GM23338 (cell line): ENCODE measurements around the gene KIF17. TPM values are rescaled to one million over a fixed set of nuclear protein-coding genes. Genes with fewer than 3 reads are reported as not detected.
"Not testable (repeated sequence)": the region's sequence is repeated elsewhere in the genome, so short reads cannot be mapped to it uniquely, and the experiment has no call there.

Experiments used
- ATAC-seq: fragments of 200-7000 bp; cut with Tn5 transposase; 3 replicates; pipeline ENCODE4 v1.9.1; 2020
- DNase-seq: peaks from one replicate; pipeline ENCODE4 v3.0.0-alpha.2; 2015; ENCODE audit warnings: low spot score
- H2AFZ ChIP-seq: fragments of 200-600 bp; sonication (generic); 2 replicates; pipeline ENCODE4 v1.8.0; 2016; ENCODE audit warnings: antibody characterized with exemption, mild to moderate bottlenecking, moderate library complexity
- H3F3A ChIP-seq: fragments of 200-600 bp; sonication (generic); replicated peaks from 2 replicates; pipeline ENCODE4 v1.8.0; 2017; ENCODE audit warnings: antibody characterized with exemption, mixed run types, low read depth
- H3K27ac ChIP-seq: fragments of 200-600 bp; sonication (generic); 2 replicates; pipeline ENCODE4 v1.6.1; 2016; ENCODE audit warnings: low read depth
- H3K27me3 ChIP-seq: fragments of 200-600 bp; sonication (generic); 2 replicates; pipeline ENCODE4 v1.8.0; 2016; ENCODE audit warnings: mild to moderate bottlenecking, mixed run types, moderate library complexity; ENCODE audit not compliant: insufficient read depth
- H3K36me3 ChIP-seq: fragments of 200-600 bp; sonication (generic); 2 replicates; pipeline ENCODE4 v1.8.0; 2016; ENCODE audit warnings: mild to moderate bottlenecking; ENCODE audit not compliant: insufficient read depth
- H3K4me1 ChIP-seq: fragments of 200-600 bp; sonication (generic); 2 replicates; pipeline ENCODE4 v1.8.0; 2016; ENCODE audit warnings: mild to moderate bottlenecking, moderate library complexity; ENCODE audit not compliant: insufficient read depth
- H3K4me2 ChIP-seq: fragments of 200-600 bp; sonication (generic); 2 replicates; pipeline ENCODE4 v1.7.1; 2017; ENCODE audit warnings: mixed run types
- H3K4me3 ChIP-seq: fragments of 200-600 bp; sonication (generic); 2 replicates; pipeline ENCODE4 v1.6.1; 2016; ENCODE audit warnings: mixed run types
- H3K79me2 ChIP-seq: fragments of 200-600 bp; sonication (generic); replicated peaks from 2 replicates; pipeline ENCODE4 v1.8.0; 2017; ENCODE audit warnings: mild to moderate bottlenecking; ENCODE audit not compliant: insufficient read depth
- H3K9me2 ChIP-seq: fragments of 200-600 bp; sonication (generic); 2 replicates; pipeline ENCODE4 v1.8.0; 2017; ENCODE audit not compliant: insufficient read depth
- H4K20me1 ChIP-seq: fragments of 200-600 bp; sonication (generic); replicated peaks from 2 replicates; pipeline ENCODE4 v1.8.0; 2017; ENCODE audit warnings: mild to moderate bottlenecking; ENCODE audit not compliant: insufficient read depth
- H3K27ac Mint-ChIP-seq: 2 replicates; pipeline ENCODE4 v1.8.0; 2020; ENCODE audit warnings: inconsistent platforms, mild to moderate bottlenecking, moderate library complexity, mixed read lengths
- H3K27me3 Mint-ChIP-seq: 3 replicates; pipeline ENCODE4 v1.8.0; 2022; ENCODE audit warnings: low read depth, mild to moderate bottlenecking, moderate library complexity, mixed read lengths, inconsistent platforms; ENCODE audit not compliant: insufficient read depth, poor library complexity
- H3K36me3 Mint-ChIP-seq: 3 replicates; pipeline ENCODE4 v1.8.0; 2021; ENCODE audit warnings: low read depth, mild to moderate bottlenecking, inconsistent platforms, moderate library complexity, mixed read lengths
- H3K4me1 Mint-ChIP-seq: 3 replicates; pipeline ENCODE4 v1.8.0; 2020; ENCODE audit warnings: mild to moderate bottlenecking, inconsistent platforms, mixed read lengths
- H3K4me3 Mint-ChIP-seq: 3 replicates; pipeline ENCODE4 v1.8.0; 2021; ENCODE audit warnings: moderate library complexity, mild to moderate bottlenecking, inconsistent platforms, mixed read lengths
- H3K9me3 Mint-ChIP-seq: 3 replicates; pipeline ENCODE4 v1.8.0; 2020; ENCODE audit warnings: moderate library complexity, mild to moderate bottlenecking, inconsistent platforms, mixed read lengths
- EZH2 ChIP-seq: fragments of 200-600 bp; sonication (generic); IDR thresholded peaks from one replicate; pipeline ENCODE4 v1.8.0; 2017; ENCODE audit warnings: antibody characterized with exemption, mild to moderate bottlenecking, low read depth; ENCODE audit not compliant: unreplicated experiment
- EZH2phosphoT487 ChIP-seq: fragments of 200-600 bp; sonication (generic); IDR thresholded peaks from one replicate; pipeline ENCODE4 v1.8.1; 2018; ENCODE audit warnings: antibody characterized with exemption; ENCODE audit not compliant: unreplicated experiment
- POLR2AphosphoS5 ChIP-seq: IDR thresholded peaks from 2 replicates; pipeline ENCODE4 v1.6.1; 2016; ENCODE audit warnings: antibody characterized with exemption, low read depth
- ZNF114 ChIP-seq: fragments of 250-450 bp; sonication (Bioruptor Pico); IDR thresholded peaks from 2 replicates; pipeline ENCODE4 v1.5.0; 2020; ENCODE audit warnings: mild to moderate bottlenecking, moderate library complexity
- polyA plus RNA-seq: library from polyadenylated mRNA; unstranded; fragments of >200 nt; fragmentation: Nextera tagmentation; extraction: Ambion mirVana; gene quantifications from 2 replicates; pipeline ENCODE4 v1.2.1, GENCODE V29; 2016
- total RNA-seq: library from RNA; depleted of rRNA; stranded (reverse); fragments of >200 nt; shearing (Covaris generic); gene quantifications from 2 replicates; pipeline ENCODE4 v1.2.3, GENCODE V29; 2014
- TF ChIP-seq, protein P1 (sequence below), 2 experiments: fragments of 200-600 bp in 1 of 2; sonication (generic) in 1 of 2; conservative IDR thresholded peaks; 2 replicates each; pipeline versions ENCODE4 v1.5.1 to v1.6.1; 2016 to 2017; ENCODE audit warnings: antibody characterized with exemption in 2 of 2, low read depth in 2 of 2, mild to moderate bottlenecking in 2 of 2, moderate library complexity in 1 of 2
- TF ChIP-seq, protein P2 (sequence below): IDR thresholded peaks from 2 replicates; pipeline ENCODE4 v1.6.1; 2016; ENCODE audit warnings: antibody characterized with exemption
- TF ChIP-seq, protein P3 (sequence below): IDR thresholded peaks from one replicate; pipeline ENCODE4 v1.6.1; 2018; ENCODE audit warnings: antibody characterized with exemption; ENCODE audit not compliant: unreplicated experiment
- TF ChIP-seq, protein P4 (sequence below): fragments of 250-450 bp; sonication (Bioruptor Pico); IDR thresholded peaks from 2 replicates; pipeline ENCODE4 v1.5.0; 2020; ENCODE audit warnings: mild to moderate bottlenecking, moderate library complexity

KIF17 gene
- total and polyA plus RNA-seq, 2 experiments from 2014 or later: 5.9 to 18.6 TPM

DNA sequence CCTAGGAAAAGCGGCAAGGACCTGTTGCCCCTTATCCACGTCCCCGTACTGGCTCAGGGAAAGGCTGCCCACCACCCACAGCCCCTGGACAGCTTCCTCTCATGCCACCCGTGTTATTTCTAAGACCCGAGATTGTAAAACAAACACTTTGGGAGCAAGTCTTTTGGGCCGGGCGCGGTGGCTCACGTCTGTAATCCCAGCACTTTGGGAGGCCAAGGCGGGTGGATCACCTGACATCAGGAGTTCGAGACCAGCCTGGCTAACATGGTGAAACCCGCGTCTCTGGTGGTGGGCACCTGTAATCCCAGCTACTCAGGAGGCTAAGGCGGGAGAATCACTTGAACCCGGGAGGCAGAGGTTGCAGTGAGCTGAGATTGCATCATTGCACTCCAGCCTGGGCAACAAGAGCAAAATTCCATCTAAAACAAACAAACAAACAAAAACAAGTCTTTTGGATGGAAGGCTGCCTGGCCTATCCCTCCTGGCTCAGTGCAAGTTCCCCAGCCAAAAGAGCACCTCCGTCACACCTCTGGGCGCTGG lies 606 bp upstream of the KIF17 start:
- Mint-ChIP-seq H3K4me3 (peak overlapping the region; percentile 72), H3K27me3 (peaks cover 15% of the 10 kb centered on the region), H3K4me1 (peaks cover 16% of the 10 kb centered on the region)
- DNase-seq, H3K27ac Mint-ChIP-seq, H3K9me2 ChIP-seq, ATAC-seq, H3K9me3 Mint-ChIP-seq, H3K27ac ChIP-seq, H3K36me3 ChIP-seq, H3K79me2 ChIP-seq, H3K36me3 Mint-ChIP-seq, H3F3A ChIP-seq, H4K20me1 ChIP-seq: not testable (repeated sequence)
- peak overlapping the region; percentile 83 for H3K4me2 ChIP-seq
- H3K4me3 ChIP-seq: peak overlapping the region; percentile 71
- peaks cover 17% of the 10 kb centered on the region; the same call in 1 of the 2 replicates for H3K27me3 ChIP-seq
- H3K4me1 ChIP-seq: peaks cover 11% of the 10 kb centered on the region
- H2AFZ ChIP-seq: peak overlapping the region; percentile 84

DNA sequence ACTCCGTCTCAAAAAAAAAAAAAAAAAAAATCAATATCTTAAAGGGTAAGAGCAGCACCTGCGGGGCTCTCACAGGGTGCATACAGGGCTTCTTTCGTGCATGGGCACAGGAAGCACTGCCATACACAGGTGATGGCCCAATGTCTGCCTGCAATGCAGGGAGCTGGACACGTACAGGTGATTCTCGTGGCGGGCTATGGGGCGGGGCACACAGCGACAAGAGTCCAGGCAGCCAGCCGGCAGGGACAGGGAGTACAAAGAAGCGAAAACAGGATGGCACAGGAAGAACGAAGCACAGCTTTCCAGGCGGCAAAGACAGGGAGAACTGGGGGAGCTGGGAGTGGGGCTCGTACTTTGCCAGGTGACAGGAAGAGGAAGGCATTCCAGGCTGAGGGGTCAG lies 1.6 kb downstream of the KIF17 start:
- Mint-ChIP-seq H3K4me3 (peak overlapping the region; percentile 69), H3K36me3 (peaks cover 6% of the 10 kb centered on the region; the same call in 2 of the 3 replicates), H3K27me3 (peaks cover 16% of the 10 kb centered on the region), H3K27ac (no peak overlapping the region), H3K9me3 (0 out of 3 replicates have a peak, but pooled peaks cover 4% of the 10 kb centered on the region), H3K4me1 (peaks cover 9% of the 10 kb centered on the region)
- Histone ChIP-seq H3K27me3 (peaks cover 17% of the 10 kb centered on the region; the same call in 1 of the 2 replicates), H3K4me3 (no peak overlapping the region), H3F3A (0 out of 2 replicates have a peak, but pooled peaks cover 8% of the 10 kb centered on the region), H3K9me2 (no peaks in the 10 kb centered on the region), H3K4me2 (peak overlapping the region; percentile 74; the same call in 1 of the 2 replicates), H3K4me1 (peaks cover 11% of the 10 kb centered on the region), H3K79me2 (0 out of 2 replicates have a peak, but pooled peaks cover 3% of the 10 kb centered on the region), H3K27ac (no peak overlapping the region), H3K36me3 (no peaks in the 10 kb centered on the region), H4K20me1 (no peaks in the 10 kb centered on the region), H2AFZ (no peak overlapping the region)
- DNase-seq (no peak), ATAC-seq (no peak)
- TF ChIP-seq POLR2AphosphoS5 (no peak), EZH2phosphoT487 (no peak), ZNF114 (no peak), EZH2 (no peak)
- TF ChIP-seq, protein P1, sequence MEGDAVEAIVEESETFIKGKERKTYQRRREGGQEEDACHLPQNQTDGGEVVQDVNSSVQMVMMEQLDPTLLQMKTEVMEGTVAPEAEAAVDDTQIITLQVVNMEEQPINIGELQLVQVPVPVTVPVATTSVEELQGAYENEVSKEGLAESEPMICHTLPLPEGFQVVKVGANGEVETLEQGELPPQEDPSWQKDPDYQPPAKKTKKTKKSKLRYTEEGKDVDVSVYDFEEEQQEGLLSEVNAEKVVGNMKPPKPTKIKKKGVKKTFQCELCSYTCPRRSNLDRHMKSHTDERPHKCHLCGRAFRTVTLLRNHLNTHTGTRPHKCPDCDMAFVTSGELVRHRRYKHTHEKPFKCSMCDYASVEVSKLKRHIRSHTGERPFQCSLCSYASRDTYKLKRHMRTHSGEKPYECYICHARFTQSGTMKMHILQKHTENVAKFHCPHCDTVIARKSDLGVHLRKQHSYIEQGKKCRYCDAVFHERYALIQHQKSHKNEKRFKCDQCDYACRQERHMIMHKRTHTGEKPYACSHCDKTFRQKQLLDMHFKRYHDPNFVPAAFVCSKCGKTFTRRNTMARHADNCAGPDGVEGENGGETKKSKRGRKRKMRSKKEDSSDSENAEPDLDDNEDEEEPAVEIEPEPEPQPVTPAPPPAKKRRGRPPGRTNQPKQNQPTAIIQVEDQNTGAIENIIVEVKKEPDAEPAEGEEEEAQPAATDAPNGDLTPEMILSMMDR (conservative IDR thresholded peaks at IDR 0.05; ENCODE audit: low read depth in 2 of 2): no peak
- TF ChIP-seq, protein P2, sequence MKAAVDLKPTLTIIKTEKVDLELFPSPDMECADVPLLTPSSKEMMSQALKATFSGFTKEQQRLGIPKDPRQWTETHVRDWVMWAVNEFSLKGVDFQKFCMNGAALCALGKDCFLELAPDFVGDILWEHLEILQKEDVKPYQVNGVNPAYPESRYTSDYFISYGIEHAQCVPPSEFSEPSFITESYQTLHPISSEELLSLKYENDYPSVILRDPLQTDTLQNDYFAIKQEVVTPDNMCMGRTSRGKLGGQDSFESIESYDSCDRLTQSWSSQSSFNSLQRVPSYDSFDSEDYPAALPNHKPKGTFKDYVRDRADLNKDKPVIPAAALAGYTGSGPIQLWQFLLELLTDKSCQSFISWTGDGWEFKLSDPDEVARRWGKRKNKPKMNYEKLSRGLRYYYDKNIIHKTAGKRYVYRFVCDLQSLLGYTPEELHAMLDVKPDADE: no peak
- TF ChIP-seq, protein P3, sequence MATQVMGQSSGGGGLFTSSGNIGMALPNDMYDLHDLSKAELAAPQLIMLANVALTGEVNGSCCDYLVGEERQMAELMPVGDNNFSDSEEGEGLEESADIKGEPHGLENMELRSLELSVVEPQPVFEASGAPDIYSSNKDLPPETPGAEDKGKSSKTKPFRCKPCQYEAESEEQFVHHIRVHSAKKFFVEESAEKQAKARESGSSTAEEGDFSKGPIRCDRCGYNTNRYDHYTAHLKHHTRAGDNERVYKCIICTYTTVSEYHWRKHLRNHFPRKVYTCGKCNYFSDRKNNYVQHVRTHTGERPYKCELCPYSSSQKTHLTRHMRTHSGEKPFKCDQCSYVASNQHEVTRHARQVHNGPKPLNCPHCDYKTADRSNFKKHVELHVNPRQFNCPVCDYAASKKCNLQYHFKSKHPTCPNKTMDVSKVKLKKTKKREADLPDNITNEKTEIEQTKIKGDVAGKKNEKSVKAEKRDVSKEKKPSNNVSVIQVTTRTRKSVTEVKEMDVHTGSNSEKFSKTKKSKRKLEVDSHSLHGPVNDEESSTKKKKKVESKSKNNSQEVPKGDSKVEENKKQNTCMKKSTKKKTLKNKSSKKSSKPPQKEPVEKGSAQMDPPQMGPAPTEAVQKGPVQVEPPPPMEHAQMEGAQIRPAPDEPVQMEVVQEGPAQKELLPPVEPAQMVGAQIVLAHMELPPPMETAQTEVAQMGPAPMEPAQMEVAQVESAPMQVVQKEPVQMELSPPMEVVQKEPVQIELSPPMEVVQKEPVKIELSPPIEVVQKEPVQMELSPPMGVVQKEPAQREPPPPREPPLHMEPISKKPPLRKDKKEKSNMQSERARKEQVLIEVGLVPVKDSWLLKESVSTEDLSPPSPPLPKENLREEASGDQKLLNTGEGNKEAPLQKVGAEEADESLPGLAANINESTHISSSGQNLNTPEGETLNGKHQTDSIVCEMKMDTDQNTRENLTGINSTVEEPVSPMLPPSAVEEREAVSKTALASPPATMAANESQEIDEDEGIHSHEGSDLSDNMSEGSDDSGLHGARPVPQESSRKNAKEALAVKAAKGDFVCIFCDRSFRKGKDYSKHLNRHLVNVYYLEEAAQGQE: no peak
- TF ChIP-seq, protein P4, sequence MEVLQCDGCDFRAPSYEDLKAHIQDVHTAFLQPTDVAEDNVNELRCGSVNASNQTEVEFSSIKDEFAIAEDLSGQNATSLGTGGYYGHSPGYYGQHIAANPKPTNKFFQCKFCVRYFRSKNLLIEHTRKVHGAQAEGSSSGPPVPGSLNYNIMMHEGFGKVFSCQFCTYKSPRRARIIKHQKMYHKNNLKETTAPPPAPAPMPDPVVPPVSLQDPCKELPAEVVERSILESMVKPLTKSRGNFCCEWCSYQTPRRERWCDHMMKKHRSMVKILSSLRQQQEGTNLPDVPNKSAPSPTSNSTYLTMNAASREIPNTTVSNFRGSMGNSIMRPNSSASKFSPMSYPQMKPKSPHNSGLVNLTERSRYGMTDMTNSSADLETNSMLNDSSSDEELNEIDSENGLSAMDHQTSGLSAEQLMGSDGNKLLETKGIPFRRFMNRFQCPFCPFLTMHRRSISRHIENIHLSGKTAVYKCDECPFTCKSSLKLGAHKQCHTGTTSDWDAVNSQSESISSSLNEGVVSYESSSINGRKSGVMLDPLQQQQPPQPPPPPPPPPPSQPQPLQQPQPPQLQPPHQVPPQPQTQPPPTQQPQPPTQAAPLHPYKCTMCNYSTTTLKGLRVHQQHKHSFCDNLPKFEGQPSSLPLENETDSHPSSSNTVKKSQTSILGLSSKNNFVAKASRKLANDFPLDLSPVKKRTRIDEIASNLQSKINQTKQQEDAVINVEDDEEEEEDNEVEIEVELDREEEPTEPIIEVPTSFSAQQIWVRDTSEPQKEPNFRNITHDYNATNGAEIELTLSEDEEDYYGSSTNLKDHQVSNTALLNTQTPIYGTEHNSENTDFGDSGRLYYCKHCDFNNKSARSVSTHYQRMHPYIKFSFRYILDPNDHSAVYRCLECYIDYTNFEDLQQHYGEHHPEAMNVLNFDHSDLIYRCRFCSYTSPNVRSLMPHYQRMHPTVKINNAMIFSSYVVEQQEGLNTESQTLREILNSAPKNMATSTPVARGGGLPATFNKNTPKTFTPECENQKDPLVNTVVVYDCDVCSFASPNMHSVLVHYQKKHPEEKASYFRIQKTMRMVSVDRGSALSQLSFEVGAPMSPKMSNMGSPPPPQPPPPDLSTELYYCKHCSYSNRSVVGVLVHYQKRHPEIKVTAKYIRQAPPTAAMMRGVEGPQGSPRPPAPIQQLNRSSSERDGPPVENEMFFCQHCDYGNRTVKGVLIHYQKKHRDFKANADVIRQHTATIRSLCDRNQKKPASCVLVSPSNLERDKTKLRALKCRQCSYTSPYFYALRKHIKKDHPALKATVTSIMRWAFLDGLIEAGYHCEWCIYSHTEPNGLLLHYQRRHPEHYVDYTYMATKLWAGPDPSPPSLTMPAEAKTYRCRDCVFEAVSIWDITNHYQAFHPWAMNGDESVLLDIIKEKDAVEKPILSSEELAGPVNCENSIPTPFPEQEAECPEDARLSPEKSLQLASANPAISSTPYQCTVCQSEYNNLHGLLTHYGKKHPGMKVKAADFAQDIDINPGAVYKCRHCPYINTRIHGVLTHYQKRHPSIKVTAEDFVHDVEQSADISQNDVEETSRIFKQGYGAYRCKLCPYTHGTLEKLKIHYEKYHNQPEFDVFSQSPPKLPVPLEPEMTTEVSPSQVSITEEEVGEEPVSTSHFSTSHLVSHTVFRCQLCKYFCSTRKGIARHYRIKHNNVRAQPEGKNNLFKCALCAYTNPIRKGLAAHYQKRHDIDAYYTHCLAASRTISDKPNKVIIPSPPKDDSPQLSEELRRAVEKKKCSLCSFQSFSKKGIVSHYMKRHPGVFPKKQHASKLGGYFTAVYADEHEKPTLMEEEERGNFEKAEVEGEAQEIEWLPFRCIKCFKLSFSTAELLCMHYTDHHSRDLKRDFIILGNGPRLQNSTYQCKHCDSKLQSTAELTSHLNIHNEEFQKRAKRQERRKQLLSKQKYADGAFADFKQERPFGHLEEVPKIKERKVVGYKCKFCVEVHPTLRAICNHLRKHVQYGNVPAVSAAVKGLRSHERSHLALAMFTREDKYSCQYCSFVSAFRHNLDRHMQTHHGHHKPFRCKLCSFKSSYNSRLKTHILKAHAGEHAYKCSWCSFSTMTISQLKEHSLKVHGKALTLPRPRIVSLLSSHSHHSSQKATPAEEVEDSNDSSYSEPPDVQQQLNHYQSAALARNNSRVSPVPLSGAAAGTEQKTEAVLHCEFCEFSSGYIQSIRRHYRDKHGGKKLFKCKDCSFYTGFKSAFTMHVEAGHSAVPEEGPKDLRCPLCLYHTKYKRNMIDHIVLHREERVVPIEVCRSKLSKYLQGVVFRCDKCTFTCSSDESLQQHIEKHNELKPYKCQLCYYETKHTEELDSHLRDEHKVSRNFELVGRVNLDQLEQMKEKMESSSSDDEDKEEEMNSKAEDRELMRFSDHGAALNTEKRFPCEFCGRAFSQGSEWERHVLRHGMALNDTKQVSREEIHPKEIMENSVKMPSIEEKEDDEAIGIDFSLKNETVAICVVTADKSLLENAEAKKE (CRISPR knock-in tag): no peak
